Dedifferentiated amniotic fluid mesenchymal stem cell (primary cell): ENCODE measurements around the gene ATXN1.

ENCODE experiments used
- DNase-seq: peaks from one replicate; pipeline ENCODE4 v3.0.0-alpha.2; 2016; ENCODE audit errors: extremely low spot score

ATXN1 gene

GRCh38 chr6:16783509-16783908 lies 22.2 kb upstream of the ATXN1 start:
- no peak for DNase-seq

- DNase-seq = no peak
Measured at GRCh38 chr6:16782278-16782677, 21.0 kb upstream of the ATXN1 start.

- no peak for DNase-seq
Measured at GRCh38 chr6:16781348-16782169, 20.3 kb upstream of the ATXN1 start.

- DNase-seq = no peak
Measured at GRCh38 chr6:16778521-16778920, 17.3 kb upstream of the ATXN1 start.

- no peak for DNase-seq
Measured at GRCh38 chr6:16777794-16778193, 16.5 kb upstream of the ATXN1 start.

- no peak for DNase-seq
Measured at GRCh38 chr6:16776394-16777017, 15.2 kb upstream of the ATXN1 start.

- DNase-seq = no peak
Measured at GRCh38 chr6:16774437-16774836, 13.2 kb upstream of the ATXN1 start.

GRCh38 chr6:16773362-16773761 lies 12.1 kb upstream of the ATXN1 start:
- no peak for DNase-seq

GRCh38 chr6:16770701-16771569 lies 9.7 kb upstream of the ATXN1 start:
- DNase-seq = no peak

- DNase-seq = peak; percentile 67
Measured at GRCh38 chr6:16769986-16770376, 8.7 kb upstream of the ATXN1 start.

- DNase-seq = peak; percentile 53
Measured at GRCh38 chr6:16769131-16769985, 8.1 kb upstream of the ATXN1 start.

- DNase-seq = no peak
Measured at GRCh38 chr6:16768477-16768830, 7.2 kb upstream of the ATXN1 start.

- DNase-seq = no peak
Measured at GRCh38 chr6:16767765-16768476, 6.7 kb upstream of the ATXN1 start.

- no peak for DNase-seq
Measured at GRCh38 chr6:16766836-16767745, 5.8 kb upstream of the ATXN1 start.

GRCh38 chr6:16766043-16766536 lies 4.8 kb upstream of the ATXN1 start:
- DNase-seq = peak; percentile 97

- DNase-seq = no peak
Measured at GRCh38 chr6:16765235-16765634, 4.0 kb upstream of the ATXN1 start.

GRCh38 chr6:16764188-16764950 lies 3.1 kb upstream of the ATXN1 start:
- DNase-seq = peak; percentile 69

GRCh38 chr6:16762550-16763477 lies 1.6 kb upstream of the ATXN1 start:
- peak; percentile 86 for DNase-seq
